BLaER1 treated with 17β-estradiol and CSF1 and Interleukin-3, amounts not matched to agents 10 nM and 100 nM (cell line): ENCODE data around the gene MYO18A.
A peak's percentile ranks its signal among the peaks of the same experiment; 100 is the strongest.

ENCODE experiments used
- H3K27ac ChIP-seq, 11 experiments: shearing (Covaris generic); formaldehyde crosslinking; 2 replicates each; pipeline ENCODE4 v1.8.1; 2022
- H3K27me3 ChIP-seq, 11 experiments: shearing (Covaris generic); formaldehyde crosslinking; 2 replicates each; pipeline ENCODE4 v1.8.1; 2022
- H3K36me3 ChIP-seq, 11 experiments: shearing (Covaris generic); formaldehyde crosslinking; 2 replicates each; pipeline ENCODE4 v1.8.1; 2022
- H3K4me1 ChIP-seq, 10 experiments: shearing (Covaris generic); formaldehyde crosslinking; 2 replicates each; pipeline ENCODE4 v1.8.1; 2022
- H3K4me2 ChIP-seq, 11 experiments: shearing (Covaris generic); formaldehyde crosslinking; 2 replicates each; pipeline ENCODE4 v1.8.1; 2022
- H3K4me3 ChIP-seq, 10 experiments: shearing (Covaris generic); formaldehyde crosslinking; 2 replicates each; pipeline ENCODE4 v1.8.1; 2022
- H3K9ac ChIP-seq, 11 experiments: shearing (Covaris generic); formaldehyde crosslinking; 2 replicates each; pipeline ENCODE4 v1.8.1; 2022
- H3K9me3 ChIP-seq, 11 experiments: shearing (Covaris generic); formaldehyde crosslinking; replicated peaks in 1 of 11; 2 replicates each; pipeline ENCODE4 v1.8.1; 2022
- H4K20me1 ChIP-seq, 11 experiments: shearing (Covaris generic); formaldehyde crosslinking; 2 replicates each; pipeline ENCODE4 v1.8.1; 2022
- Cebpa-rat ChIP-seq, 11 experiments: shearing (Covaris generic); IDR thresholded peaks; 2 replicates each; pipeline ENCODE4 v1.8.1; 2022

The MYO18A gene

GRCh38 chr17:29158488-29159275 is 21.5 kb downstream of the MYO18A start:
- Histone ChIP-seq H3K4me2 (peak overlapping the region; percentile 51 to 82 (median 68)), H3K4me3 (no peak overlapping the region), H4K20me1 (peaks cover 0 to 44% (median 19%) of the 10 kb centered on the region in 11 experiments; a peak in 11 of 22 replicates), H3K27ac (peak overlapping the region in 9 of 11 experiments; percentile 25 to 70 (median 50); a peak in 16 of 22 replicates), H3K27me3 (no peaks in the 10 kb centered on the region), H3K4me1 (peaks cover 76 to 93% (median 81%) of the 10 kb centered on the region in 10 experiments), H3K9me3 (no peaks in the 10 kb centered on the region), H3K9ac (peak overlapping the region in 8 of 11 experiments; percentile 19 to 61 (median 47); a peak in 13 of 22 replicates), H3K36me3 (peaks cover 0 to 10% (median 0%) of the 10 kb centered on the region in 11 experiments; a peak in 3 of 22 replicates)
- no peak for TF ChIP-seq Cebpa-rat (IDR thresholded peaks at IDR 0.05)

GRCh38 chr17:29158096-29158487 is 22.1 kb downstream of the MYO18A start:
- H3K9me3 ChIP-seq, result no peaks in the 10 kb centered on the region
- H3K4me3 ChIP-seq, result no peak overlapping the region
- no peak for TF ChIP-seq Cebpa-rat (IDR thresholded peaks at IDR 0.05)
- H3K4me2 ChIP-seq, result peak overlapping the region in 6 of 11 experiments; percentile 55 to 82 (median 77); a peak in 6 of 22 replicates
- H3K27me3 ChIP-seq, result no peaks in the 10 kb centered on the region
- peaks cover 0 to 38% (median 13%) of the 10 kb centered on the region in 11 experiments; a peak in 11 of 22 replicates for H4K20me1 ChIP-seq
- no peak overlapping the region for H3K9ac ChIP-seq
- 0 out of 22 replicates have a peak overlapping the region, but pooled peaks of 1 of the 11 experiments have one; percentile 49 for H3K27ac ChIP-seq
- peaks cover 0 to 14% (median 0%) of the 10 kb centered on the region in 11 experiments; a peak in 4 of 22 replicates for H3K36me3 ChIP-seq
- H3K4me1 ChIP-seq, result peaks cover 73 to 92% (median 77%) of the 10 kb centered on the region in 10 experiments

GRCh38 chr17:29157310-29157709 is 22.9 kb downstream of the MYO18A start:
- H3K9ac ChIP-seq, result no peak overlapping the region

GRCh38 chr17:29156781-29157180 is 23.4 kb downstream of the MYO18A start:
- H3K36me3 ChIP-seq, result peaks cover 0 to 10% (median 0%) of the 10 kb centered on the region in 11 experiments; a peak in 2 of 22 replicates
- no peaks in the 10 kb centered on the region for H3K9me3 ChIP-seq
- peaks cover 59 to 89% (median 67%) of the 10 kb centered on the region in 10 experiments for H3K4me1 ChIP-seq
- peaks cover 0 to 25% (median 8%) of the 10 kb centered on the region in 11 experiments; a peak in 11 of 22 replicates for H4K20me1 ChIP-seq
- H3K9ac ChIP-seq, result peak overlapping the region in 2 of 11 experiments; percentile 51 to 61; a peak in 1 of 22 replicates
- H3K4me2 ChIP-seq, result peak overlapping the region in 10 of 11 experiments; percentile 5 to 96 (median 81); a peak in 13 of 22 replicates
- no peak overlapping the region for H3K4me3 ChIP-seq
- peak overlapping the region in 8 of 11 experiments; percentile 6 to 73 (median 66); a peak in 5 of 22 replicates for H3K27ac ChIP-seq
- no peak for TF ChIP-seq Cebpa-rat (IDR thresholded peaks at IDR 0.05)
- H3K27me3 ChIP-seq, result no peaks in the 10 kb centered on the region

More at GRCh38 chr17:29157310-29157709, 22.9 kb downstream of the MYO18A start:
- H3K4me1 ChIP-seq, result peaks cover 65 to 90% (median 70%) of the 10 kb centered on the region in 10 experiments
- H3K27ac ChIP-seq, result 0 out of 22 replicates have a peak overlapping the region, but pooled peaks of 2 of the 11 experiments have one; percentile 72 to 73
- TF ChIP-seq Cebpa-rat (IDR thresholded peaks at IDR 0.05), result no peak
- H3K9me3 ChIP-seq, result no peaks in the 10 kb centered on the region
- peaks cover 0 to 31% (median 8%) of the 10 kb centered on the region in 11 experiments; a peak in 11 of 22 replicates for H4K20me1 ChIP-seq
- H3K4me3 ChIP-seq, result no peak overlapping the region
- H3K36me3 ChIP-seq, result peaks cover 0 to 8% (median 0%) of the 10 kb centered on the region in 11 experiments; a peak in 3 of 22 replicates
- peak overlapping the region in 10 of 11 experiments; percentile 5 to 96 (median 81); a peak in 10 of 22 replicates for H3K4me2 ChIP-seq
- no peaks in the 10 kb centered on the region for H3K27me3 ChIP-seq

GRCh38 chr17:29155966-29156338 is 24.2 kb downstream of the MYO18A start:
- Histone ChIP-seq H3K9ac (peak overlapping the region in 10 of 11 experiments; percentile 20 to 63 (median 52); a peak in 9 of 22 replicates), H3K4me3 (peak overlapping the region in 1 of 10 experiments; percentile 11; a peak in 1 of 20 replicates), H3K4me2 (peak overlapping the region; percentile 55 to 96 (median 81)), H3K27ac (peak overlapping the region; percentile 26 to 73 (median 65); a peak in 19 of 22 replicates), H3K36me3 (peaks cover 0 to 12% (median 0%) of the 10 kb centered on the region in 11 experiments; a peak in 2 of 22 replicates), H3K4me1 (peaks cover 58 to 95% (median 70%) of the 10 kb centered on the region in 10 experiments), H3K27me3 (no peaks in the 10 kb centered on the region), H4K20me1 (peaks cover 0 to 19% (median 8%) of the 10 kb centered on the region in 11 experiments; a peak in 10 of 22 replicates), H3K9me3 (no peaks in the 10 kb centered on the region)
- TF ChIP-seq Cebpa-rat (IDR thresholded peaks at IDR 0.05), result no peak

- Histone ChIP-seq H3K4me1 (peaks cover 60 to 97% (median 74%) of the 10 kb centered on the region in 10 experiments), H3K4me2 (peak overlapping the region; percentile 55 to 96 (median 81)), H3K36me3 (peaks cover 0 to 12% (median 0%) of the 10 kb centered on the region in 11 experiments; a peak in 2 of 22 replicates), H4K20me1 (peaks cover 0 to 19% (median 8%) of the 10 kb centered on the region in 11 experiments; a peak in 10 of 22 replicates), H3K27me3 (no peaks in the 10 kb centered on the region), H3K27ac (peak overlapping the region; percentile 26 to 73 (median 65); a peak in 19 of 22 replicates), H3K9me3 (no peaks in the 10 kb centered on the region), H3K4me3 (peak overlapping the region in 3 of 10 experiments; percentile 8 to 45 (median 11); a peak in 2 of 20 replicates), H3K9ac (peak overlapping the region; percentile 34 to 63 (median 52); a peak in 17 of 22 replicates)
- no peak for TF ChIP-seq Cebpa-rat (IDR thresholded peaks at IDR 0.05)
Measured at GRCh38 chr17:29155227-29155965, 24.8 kb downstream of the MYO18A start.

GRCh38 chr17:29154516-29155226 is 25.5 kb downstream of the MYO18A start:
- Histone ChIP-seq H4K20me1 (peaks cover 0 to 15% (median 4%) of the 10 kb centered on the region in 11 experiments; a peak in 11 of 22 replicates), H3K4me2 (peak overlapping the region; percentile 55 to 96 (median 81)), H3K9ac (peak overlapping the region; percentile 34 to 63 (median 52); a peak in 19 of 22 replicates), H3K4me3 (peak overlapping the region in 3 of 10 experiments; percentile 8 to 45 (median 11); a peak in 2 of 20 replicates), H3K27me3 (no peaks in the 10 kb centered on the region), H3K4me1 (peaks cover 60 to 97% (median 74%) of the 10 kb centered on the region in 10 experiments), H3K9me3 (no peaks in the 10 kb centered on the region), H3K36me3 (peaks cover 0 to 12% (median 0%) of the 10 kb centered on the region in 11 experiments; a peak in 2 of 22 replicates), H3K27ac (peak overlapping the region; percentile 26 to 73 (median 65); a peak in 19 of 22 replicates)
- no peak for TF ChIP-seq Cebpa-rat (IDR thresholded peaks at IDR 0.05)
